ENCODE results near the gene UBXN6. TPM values are rescaled to one million over a fixed set of nuclear protein-coding genes. Genes with fewer than 3 reads are reported as not detected.
A peak's percentile ranks its signal among the peaks of the same experiment; 100 is the strongest.

Gene UBXN6
- total RNA-seq, 3 donors from 2014 or later, result 57.2 to 73.1 (median 70.7) TPM

GRCh38 chr19:4428326-4428975, 29.1 kb downstream of the UBXN6 start:
- Mint-ChIP-seq H3K36me3 (ENCODE audit: insufficient read depth) (peaks cover 33% of the 10 kb centered on the region), H3K4me3 (no peak overlapping the region), H3K27me3 (ENCODE audit: low read depth) (no peaks in the 10 kb centered on the region), H3K4me1 (ENCODE audit: low read depth) (no peaks in the 10 kb centered on the region), H3K9me3 (no peaks in the 10 kb centered on the region)
- no peak for DNase-seq
- ATAC-seq, result no peak

DNA sequence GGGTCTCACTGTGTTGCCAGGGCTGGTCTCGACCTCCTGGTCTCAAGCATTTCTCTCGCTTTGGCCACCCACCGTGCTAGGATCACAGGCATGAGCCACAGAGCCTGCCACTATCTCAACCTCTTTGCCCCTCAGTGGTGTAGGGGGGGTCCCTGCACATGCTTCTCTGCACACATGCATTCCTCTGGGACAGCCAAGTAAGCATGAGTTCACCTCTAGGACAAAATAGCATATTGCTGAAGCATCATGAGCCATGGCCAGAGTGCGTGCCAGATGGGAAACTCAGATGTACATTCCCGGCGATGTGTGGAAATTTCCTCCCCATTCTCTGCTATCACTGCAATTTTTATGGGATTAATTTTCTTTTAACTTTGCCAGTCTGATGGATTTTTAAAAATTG, 32.1 kb downstream of the UBXN6 start:
- DNase-seq (no peak), ATAC-seq (no peak)
- no peak overlapping the region for H3K4me3 Mint-ChIP-seq
- no peaks in the 10 kb centered on the region for H3K4me1 Mint-ChIP-seq (ENCODE audit: low read depth)
- no peaks in the 10 kb centered on the region for H3K9me3 Mint-ChIP-seq
- no peaks in the 10 kb centered on the region for H3K27me3 Mint-ChIP-seq (ENCODE audit: low read depth)
- peaks cover 31% of the 10 kb centered on the region for H3K36me3 Mint-ChIP-seq (ENCODE audit: insufficient read depth)

DNA sequence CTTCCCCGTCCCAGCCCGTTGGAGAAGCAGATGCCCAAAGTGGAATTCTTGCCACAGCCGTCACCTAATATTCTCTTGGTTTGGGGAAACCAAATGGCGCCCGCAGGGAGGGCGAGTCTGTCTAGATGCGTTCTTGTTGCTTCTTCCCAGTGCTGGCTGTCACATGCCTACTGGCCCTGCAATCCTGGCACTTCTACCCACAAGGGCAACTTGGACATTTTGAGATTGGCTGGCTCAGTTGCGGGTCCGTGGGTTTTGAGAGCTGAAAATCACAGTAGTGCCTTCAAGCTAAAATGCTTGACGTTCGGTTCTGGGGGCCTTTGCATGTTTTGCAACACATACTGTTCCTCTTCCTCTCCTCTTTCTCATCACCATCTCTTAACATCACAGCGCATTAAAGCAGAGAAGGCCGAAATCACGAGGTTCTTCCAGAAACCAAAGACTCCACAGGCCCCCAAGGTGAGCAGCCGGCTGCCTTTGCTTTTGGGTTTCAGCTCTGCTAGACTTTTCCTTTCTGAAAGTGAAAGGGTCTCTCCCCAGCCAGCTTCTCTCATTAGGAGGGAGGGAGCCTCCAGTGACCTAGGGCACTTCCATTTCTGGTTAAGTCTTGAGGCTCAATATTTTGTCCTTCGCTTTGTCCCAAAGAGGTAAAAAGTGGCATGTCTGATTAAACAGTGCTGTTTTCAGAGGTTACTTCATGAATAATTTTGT, 34.0 kb downstream of the UBXN6 start:
- no peaks in the 10 kb centered on the region for H3K9me3 Mint-ChIP-seq
- DNase-seq (no peak), ATAC-seq (no peak)
- H3K36me3 Mint-ChIP-seq (ENCODE audit: insufficient read depth), result peaks cover 16% of the 10 kb centered on the region
- no peaks in the 10 kb centered on the region for H3K4me1 Mint-ChIP-seq (ENCODE audit: low read depth)
- no peak overlapping the region for H3K4me3 Mint-ChIP-seq
- no peaks in the 10 kb centered on the region for H3K27me3 Mint-ChIP-seq (ENCODE audit: low read depth)

- H3K27me3 Mint-ChIP-seq (ENCODE audit: low read depth), result no peaks in the 10 kb centered on the region
- ATAC-seq (no peak), DNase-seq (no peak)
- no peak overlapping the region for H3K4me3 Mint-ChIP-seq
- peaks cover 11% of the 10 kb centered on the region for H3K36me3 Mint-ChIP-seq (ENCODE audit: insufficient read depth)
- no peaks in the 10 kb centered on the region for H3K4me1 Mint-ChIP-seq (ENCODE audit: low read depth)
- H3K9me3 Mint-ChIP-seq, result no peaks in the 10 kb centered on the region
These were observed 41.3 kb downstream of the UBXN6 start for GRCh38 chr19:4416268-4416667.

GRCh38 chr19:4415352-4415751, 42.2 kb downstream of the UBXN6 start:
- ATAC-seq, result no peak
- H3K36me3 Mint-ChIP-seq (ENCODE audit: insufficient read depth), result peaks cover 11% of the 10 kb centered on the region
- no peak for DNase-seq
- no peaks in the 10 kb centered on the region for H3K27me3 Mint-ChIP-seq (ENCODE audit: low read depth)
- no peaks in the 10 kb centered on the region for H3K9me3 Mint-ChIP-seq
- no peak overlapping the region for H3K4me3 Mint-ChIP-seq
- no peaks in the 10 kb centered on the region for H3K4me1 Mint-ChIP-seq (ENCODE audit: low read depth)

DNA sequence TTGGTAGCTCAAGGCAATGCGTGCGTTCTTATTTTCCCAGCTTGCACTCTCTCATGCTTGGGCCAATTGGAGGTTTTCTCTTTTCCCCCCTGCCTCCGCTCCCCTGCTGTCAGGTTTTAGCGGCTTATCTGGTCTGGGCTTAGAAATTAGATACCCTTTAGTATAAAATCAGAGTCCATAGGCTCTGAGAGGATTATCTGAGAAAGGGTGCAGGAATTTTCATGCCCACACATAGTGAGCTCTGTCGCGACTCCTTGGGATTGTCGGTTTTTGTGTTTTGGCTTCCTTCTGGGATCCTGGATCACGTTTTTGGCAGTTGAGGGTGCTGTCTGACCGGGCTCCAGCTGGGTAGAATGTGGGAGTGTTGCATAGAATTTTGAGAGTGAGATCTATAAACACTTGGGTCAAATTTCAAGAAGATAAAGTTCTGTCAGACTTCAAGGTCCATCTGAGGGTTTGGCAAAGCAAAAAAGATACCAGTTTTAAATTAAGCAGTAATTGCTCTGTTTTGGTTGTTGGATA, 42.7 kb downstream of the UBXN6 start:
- Mint-ChIP-seq H3K36me3 (ENCODE audit: insufficient read depth) (peaks cover 12% of the 10 kb centered on the region), H3K27me3 (ENCODE audit: low read depth) (no peaks in the 10 kb centered on the region), H3K4me3 (no peak overlapping the region), H3K9me3 (no peaks in the 10 kb centered on the region), H3K4me1 (ENCODE audit: low read depth) (no peaks in the 10 kb centered on the region)
- ATAC-seq (no peak), DNase-seq (no peak)

GRCh38 chr19:4414144-4414799, 43.3 kb downstream of the UBXN6 start:
- H3K4me1 Mint-ChIP-seq (ENCODE audit: low read depth), result no peaks in the 10 kb centered on the region
- ATAC-seq (no peak), DNase-seq (no peak)
- H3K4me3 Mint-ChIP-seq, result no peak overlapping the region
- no peaks in the 10 kb centered on the region for H3K9me3 Mint-ChIP-seq
- H3K27me3 Mint-ChIP-seq (ENCODE audit: low read depth), result no peaks in the 10 kb centered on the region
- peaks cover 18% of the 10 kb centered on the region for H3K36me3 Mint-ChIP-seq (ENCODE audit: insufficient read depth)

DNA sequence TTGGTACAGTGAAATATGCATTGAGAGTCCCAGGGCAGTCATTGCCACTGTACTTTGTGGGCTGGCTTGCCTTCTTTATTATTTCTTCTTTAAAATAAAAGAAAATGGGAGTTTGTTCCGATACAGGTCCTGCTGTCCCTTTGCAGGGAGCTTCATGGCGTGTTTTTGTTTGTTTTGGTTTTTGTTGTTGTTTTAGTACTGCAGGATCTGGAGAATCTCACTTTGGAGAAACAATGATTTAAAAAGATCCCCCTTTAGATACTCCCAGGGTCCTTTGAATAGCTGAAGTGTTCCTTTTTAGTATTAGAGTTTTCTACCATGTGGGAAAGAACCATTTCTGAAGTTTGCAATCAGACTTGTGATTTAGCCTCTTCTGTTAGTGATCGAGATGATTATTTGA, 44.0 kb downstream of the UBXN6 start:
- DNase-seq (no peak), ATAC-seq (no peak)

DNA sequence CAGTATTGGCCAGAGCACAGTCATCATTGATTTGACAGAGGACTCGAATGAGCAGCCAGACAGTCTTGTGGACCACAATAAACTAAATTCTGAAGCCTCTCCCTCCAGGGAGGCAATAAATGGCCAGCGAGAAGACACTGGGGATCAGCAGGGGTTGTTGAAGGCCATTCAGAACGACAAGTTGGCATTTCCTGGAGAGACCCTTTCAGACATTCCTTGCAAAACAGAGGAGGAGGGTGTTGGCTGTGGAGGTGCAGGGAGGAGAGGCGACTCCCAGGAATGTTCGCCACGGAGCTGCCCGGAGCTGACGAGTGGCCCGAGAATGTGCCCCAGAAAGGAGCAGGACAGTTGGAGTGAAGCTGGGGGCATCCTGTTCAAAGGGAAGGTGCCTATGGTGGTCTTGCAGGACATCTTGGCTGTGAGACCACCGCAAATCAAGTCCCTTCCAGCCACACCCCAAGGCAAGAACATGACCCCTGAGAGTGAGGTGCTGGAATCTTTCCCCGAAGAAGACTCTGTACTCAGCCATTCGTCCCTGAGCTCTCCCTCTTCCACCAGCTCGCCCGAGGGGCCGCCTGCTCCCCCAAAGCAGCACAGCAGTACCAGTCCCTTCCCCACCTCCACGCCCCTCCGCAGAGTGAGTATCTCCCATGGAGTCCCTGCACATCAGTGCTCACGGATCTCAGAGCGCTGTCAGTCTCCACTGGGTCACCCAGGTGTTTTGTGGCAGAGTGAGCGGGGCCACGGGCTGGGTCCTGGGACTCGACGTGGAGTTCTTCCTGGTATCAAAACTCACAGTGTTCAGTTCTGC, 48.3 kb downstream of the UBXN6 start:
- ATAC-seq (peak in 1 of 2 donors; percentile 11), DNase-seq (no peak)
- Mint-ChIP-seq H3K4me1 (ENCODE audit: low read depth) (peaks cover 6% of the 10 kb centered on the region), H3K27me3 (ENCODE audit: low read depth) (no peaks in the 10 kb centered on the region), H3K4me3 (no peak overlapping the region), H3K9me3 (no peaks in the 10 kb centered on the region), H3K36me3 (ENCODE audit: insufficient read depth) (peaks cover 12% of the 10 kb centered on the region)

More for the DNA sequence above, 44.0 kb downstream of the UBXN6 start:
- Mint-ChIP-seq H3K27me3 (ENCODE audit: low read depth) (no peaks in the 10 kb centered on the region), H3K36me3 (ENCODE audit: insufficient read depth) (peaks cover 21% of the 10 kb centered on the region), H3K4me3 (no peak overlapping the region), H3K9me3 (no peaks in the 10 kb centered on the region), H3K4me1 (ENCODE audit: low read depth) (no peaks in the 10 kb centered on the region)

- Mint-ChIP-seq H3K9me3 (no peaks in the 10 kb centered on the region), H3K27me3 (ENCODE audit: low read depth) (no peaks in the 10 kb centered on the region), H3K36me3 (ENCODE audit: insufficient read depth) (peaks cover 10% of the 10 kb centered on the region), H3K4me3 (no peak overlapping the region), H3K4me1 (ENCODE audit: low read depth) (peaks cover 21% of the 10 kb centered on the region)
- ATAC-seq (no peak), DNase-seq (no peak)
These were observed 51.0 kb downstream of the UBXN6 start for GRCh38 chr19:4406626-4407025.

DNA sequence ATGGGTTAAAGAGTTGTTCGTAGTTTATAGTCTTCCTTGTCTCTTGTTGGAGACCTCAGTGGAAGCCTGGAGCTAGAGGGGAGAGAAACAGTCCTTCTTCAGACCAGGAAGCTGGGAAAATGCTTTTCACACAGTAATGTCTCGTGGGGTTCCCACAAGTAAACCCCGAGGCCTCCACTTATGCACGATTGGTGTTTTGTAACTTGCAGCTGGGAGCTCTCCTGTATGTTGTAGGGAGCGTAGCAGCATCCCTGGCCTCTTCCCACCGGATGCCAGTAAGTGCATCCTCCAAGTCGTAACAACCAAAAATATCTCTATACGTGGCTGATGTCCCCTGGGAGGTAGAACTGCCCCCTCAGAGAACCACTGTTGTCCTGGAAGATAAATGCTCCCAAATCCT, 51.6 kb downstream of the UBXN6 start:
- Mint-ChIP-seq H3K36me3 (ENCODE audit: insufficient read depth) (peaks cover 10% of the 10 kb centered on the region), H3K4me1 (ENCODE audit: low read depth) (peaks cover 28% of the 10 kb centered on the region), H3K9me3 (no peaks in the 10 kb centered on the region), H3K4me3 (no peak overlapping the region), H3K27me3 (ENCODE audit: low read depth) (no peaks in the 10 kb centered on the region)
- no peak for DNase-seq
- no peak for ATAC-seq

- peaks cover 45% of the 10 kb centered on the region for H3K4me1 Mint-ChIP-seq (ENCODE audit: low read depth)
- H3K36me3 Mint-ChIP-seq (ENCODE audit: insufficient read depth), result peaks cover under 1% of the 10 kb centered on the region
- H3K9me3 Mint-ChIP-seq, result no peaks in the 10 kb centered on the region
- peak overlapping the region; percentile 89 for H3K4me3 Mint-ChIP-seq
- DNase-seq, result no peak
- H3K27me3 Mint-ChIP-seq (ENCODE audit: low read depth), result no peaks in the 10 kb centered on the region
- no peak for ATAC-seq
These were observed 54.4 kb downstream of the UBXN6 start for GRCh38 chr19:4403005-4403761.

- Mint-ChIP-seq H3K27me3 (ENCODE audit: low read depth) (no peaks in the 10 kb centered on the region), H3K36me3 (ENCODE audit: insufficient read depth) (peaks cover 2% of the 10 kb centered on the region), H3K4me1 (ENCODE audit: low read depth) (peaks cover 48% of the 10 kb centered on the region), H3K4me3 (peak within 1 kb of the TSS; percentile 89), H3K9me3 (no peaks in the 10 kb centered on the region)
- DNase-seq (peak; percentile 98), ATAC-seq (peak; percentile 92)
These were observed 55.2 kb downstream of the UBXN6 start, which contains the start of gene CHAF1A for GRCh38 chr19:4402171-4403004. CHAF1A (plus strand) TSS chr19:4402640; CDS start chr19:4402763, 123 bp downstream.
